KG1 (cell line): Measurements from ENCODE around the gene CIZ1.
A peak's percentile ranks its signal among the peaks of the same experiment; 100 is the strongest.

ENCODE experiments used
- DNase-seq: peaks from one replicate; lab custom pipeline; 2025; lab: John Stamatoyannopoulos, UW

The CIZ1 gene

DNA sequence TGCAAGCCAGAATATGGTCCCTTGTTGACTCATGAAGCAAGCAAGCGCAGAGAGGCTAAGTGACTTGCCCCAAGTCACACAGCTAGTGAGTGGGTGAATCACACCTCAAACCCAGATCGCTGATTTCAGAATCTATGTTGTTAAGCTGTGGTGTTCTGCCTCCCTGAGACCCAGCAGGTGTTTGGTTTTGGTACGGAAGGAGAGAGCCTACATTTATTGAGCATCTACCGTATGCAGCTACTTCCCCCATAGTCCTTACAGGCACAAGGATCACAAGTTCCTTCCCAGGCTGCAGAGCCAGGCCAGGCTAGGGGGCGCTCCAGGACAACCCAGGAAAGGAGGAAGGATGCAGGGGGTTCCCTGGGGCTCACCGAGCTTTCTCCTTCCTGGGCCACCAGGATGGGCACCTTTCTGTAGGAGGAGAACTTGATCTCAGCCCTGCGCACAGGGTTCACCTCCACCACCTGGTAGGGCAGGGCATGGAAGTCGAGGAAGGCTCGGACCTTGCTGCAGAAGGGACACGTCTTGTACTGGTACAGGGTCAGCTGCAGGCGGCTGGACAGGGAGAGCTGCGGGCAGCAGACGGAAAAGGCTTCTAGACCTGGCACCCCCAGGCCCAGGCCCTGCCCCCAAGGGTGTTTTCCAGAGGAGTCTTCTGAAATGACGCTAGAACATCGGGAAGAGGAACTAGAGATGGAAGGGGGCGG lies 66.3 kb downstream of the CIZ1 start:
- no peak for DNase-seq

GRCh38 chr9:128124451-128124850 lies 66.9 kb downstream of the CIZ1 start:
- no peak for DNase-seq

GRCh38 chr9:128123451-128124080 lies 67.8 kb downstream of the CIZ1 start:
- no peak for DNase-seq

DNA sequence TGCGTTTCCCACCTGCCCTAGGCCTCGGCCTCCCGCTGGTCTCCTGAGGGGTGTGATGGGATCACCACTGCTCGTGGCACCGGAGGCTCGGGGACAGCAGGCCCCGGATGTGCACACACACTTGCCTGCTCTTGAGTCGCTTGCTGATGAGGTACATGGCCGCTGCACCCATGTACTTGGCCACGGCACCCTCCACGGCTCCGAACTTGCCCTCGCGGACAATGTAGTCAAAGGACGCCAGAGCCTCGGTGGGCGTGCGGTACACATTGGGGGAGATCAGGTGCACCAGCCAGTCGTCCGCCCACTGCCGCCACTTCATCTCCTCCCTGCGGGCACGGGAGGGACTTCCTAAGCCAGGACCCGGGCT lies 68.6 kb downstream of the CIZ1 start:
- DNase-seq = no peak

- no peak for DNase-seq
These were observed 69.2 kb downstream of the CIZ1 start for GRCh38 chr9:128121924-128122808.

- DNase-seq = no peak
These were observed 69.9 kb downstream of the CIZ1 start for GRCh38 chr9:128121466-128121810.

DNA sequence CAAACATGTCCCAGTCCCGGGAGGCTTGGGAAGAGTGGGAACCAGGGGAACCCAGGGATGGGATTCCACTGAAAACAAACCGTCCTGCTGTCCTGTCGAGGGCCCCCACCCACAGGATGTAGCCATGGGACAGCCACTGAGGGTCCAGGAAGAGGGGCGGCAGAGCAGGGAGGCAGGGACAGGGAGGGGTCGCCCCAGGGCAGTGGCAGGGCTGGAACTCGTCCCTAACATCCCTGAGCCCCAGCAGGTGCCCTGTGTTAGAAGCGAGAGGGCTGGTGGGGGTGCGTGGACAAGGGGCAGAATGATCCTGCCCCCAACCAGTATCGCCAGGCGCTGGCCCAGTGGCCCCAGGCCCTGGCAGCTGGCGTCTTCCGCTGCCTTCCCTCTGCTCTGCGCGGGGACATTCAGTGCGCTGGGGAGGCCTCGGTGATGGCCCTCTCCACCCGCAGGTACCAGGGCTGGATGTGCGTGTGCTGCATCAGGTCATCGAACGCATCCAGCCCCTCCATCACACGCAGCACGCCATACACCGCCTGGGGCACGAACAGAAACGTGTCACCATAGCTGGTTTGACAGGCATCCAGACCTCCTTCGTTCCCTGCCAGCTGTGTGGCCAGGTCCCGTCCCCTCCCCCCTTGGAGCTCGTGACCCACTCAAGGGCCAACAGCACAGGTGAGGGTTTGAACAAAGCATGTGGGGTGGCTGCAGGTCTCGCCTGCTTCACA lies 70.5 kb downstream of the CIZ1 start:
- DNase-seq = no peak

GRCh38 chr9:128120061-128120740 lies 71.2 kb downstream of the CIZ1 start:
- no peak for DNase-seq

DNA sequence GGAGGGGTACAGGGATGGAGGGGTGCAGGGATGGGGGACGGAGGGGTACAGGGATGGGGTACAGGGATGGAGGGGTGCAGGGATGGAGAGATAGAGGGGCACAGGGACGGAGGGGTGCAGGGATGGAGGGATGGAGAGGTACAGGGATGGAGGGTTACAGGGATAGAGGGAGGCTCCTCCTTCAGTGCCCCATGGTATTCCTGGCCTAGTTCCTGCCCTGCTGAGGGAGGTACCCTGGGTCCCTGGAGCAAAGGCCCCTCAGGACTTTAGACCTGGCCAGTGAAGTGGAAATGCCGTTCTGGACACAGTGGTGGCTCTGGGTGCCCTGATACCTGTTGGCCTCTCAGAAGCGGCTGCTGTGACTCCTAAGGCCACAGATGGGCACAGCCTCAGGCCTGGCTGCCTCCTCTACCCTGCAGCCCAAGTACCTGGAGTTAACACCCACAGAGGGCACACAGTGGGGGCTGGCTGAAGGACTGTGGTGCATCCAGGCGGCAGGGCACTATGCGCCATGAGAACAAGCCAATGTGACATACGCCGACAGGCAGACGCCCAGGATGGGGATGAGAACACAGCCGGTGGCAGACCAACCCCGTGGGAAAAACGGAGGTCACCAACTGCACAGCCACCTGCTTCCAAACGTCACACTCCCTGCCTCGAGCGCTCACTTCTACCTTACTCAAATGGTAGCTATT lies 72.3 kb downstream of the CIZ1 start:
- DNase-seq = no peak

GRCh38 chr9:128118472-128118857 lies 72.9 kb downstream of the CIZ1 start:
- DNase-seq = no peak

DNA sequence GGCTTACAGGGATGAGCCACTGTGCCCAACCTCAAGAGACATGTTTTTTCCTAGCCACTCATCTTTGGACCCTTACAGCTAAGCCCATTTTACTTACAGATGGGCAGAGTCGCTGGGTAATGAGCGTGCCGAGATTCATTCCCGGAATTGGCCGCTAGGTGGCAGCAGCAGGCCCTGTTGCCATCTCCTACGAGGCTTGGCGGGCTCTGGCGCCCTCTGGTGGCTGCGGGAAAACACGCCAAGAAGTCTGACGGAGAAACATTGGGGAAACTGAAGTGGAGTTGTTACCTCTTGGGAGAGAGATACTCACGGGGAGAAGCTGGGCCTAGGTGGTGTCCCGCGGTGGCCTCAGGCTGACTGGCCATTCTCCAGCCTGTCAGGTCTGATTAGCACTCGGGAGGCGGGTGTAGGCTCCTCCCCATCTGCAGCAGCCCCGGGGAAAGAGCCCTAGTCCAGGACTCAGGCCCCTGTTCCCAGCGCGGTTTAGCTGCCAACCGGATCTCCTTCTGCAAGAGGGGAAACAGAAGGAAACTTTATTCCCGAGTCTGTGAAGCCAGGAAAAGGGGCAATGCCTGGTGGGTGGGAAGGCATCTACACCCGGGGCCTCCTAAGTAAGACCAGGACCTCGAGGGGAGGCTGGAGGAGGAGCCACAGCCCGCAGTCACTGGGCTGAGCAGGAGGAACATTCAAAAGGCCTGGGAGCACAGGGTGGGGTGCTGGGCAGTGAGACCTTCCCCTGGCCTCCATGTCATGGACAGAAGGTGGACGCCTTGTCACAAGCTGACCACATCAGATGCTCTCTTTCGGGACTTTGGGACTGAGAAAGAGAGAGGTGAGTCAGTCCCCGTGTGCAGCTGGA lies 73.5 kb downstream of the CIZ1 start:
- DNase-seq = peak; percentile 93

DNA sequence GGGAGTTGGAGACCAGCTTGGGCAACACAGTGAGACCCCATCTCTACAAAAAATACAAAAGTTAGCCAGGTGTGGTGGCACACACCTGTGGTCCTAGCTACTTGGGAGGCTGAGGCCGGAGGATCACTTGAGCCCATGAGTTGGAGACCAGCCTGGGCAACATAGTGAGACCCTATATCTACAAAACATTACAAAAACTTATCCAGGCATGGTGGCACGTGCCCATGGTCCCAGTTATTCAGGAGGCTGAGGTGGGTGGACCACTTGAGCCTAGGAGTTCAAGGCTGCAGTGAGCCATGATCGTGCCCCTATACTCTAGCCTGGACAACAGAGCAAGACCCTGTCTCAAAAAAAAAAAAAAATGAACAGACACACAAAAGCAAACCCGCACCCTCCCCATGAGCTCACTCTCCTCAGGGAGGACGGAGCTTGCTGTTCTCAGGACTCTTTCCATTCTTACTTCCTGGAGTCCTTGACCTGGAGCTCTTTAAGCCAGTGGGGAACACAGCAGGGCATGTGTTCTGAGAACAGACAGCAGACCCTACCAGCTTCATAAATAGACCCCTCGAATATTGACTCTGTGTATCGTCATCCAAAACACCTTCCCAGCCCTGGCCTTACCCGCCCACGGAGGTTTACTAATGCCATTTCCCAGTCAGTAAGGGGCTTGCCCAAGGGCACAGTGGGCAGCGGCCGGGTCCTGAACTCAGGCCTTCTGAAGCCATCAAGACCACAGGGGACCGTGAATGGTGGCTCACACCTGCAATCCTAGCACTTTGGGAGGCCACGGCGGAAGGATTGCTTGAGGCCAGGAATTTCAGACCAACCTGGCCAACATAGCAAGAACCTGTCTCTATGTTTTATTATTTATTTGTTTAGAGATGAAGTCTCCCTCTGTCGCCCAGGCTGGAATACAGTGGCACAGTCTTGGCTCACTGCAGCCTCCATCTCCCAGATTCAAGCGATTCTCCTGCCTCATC lies 75.0 kb downstream of the CIZ1 start:
- no peak for DNase-seq
